ACC112 (cell line): ENCODE results near the gene DEAF1.
"Not testable (repeated sequence)": the region's sequence is repeated elsewhere in the genome, so short reads cannot be mapped to it uniquely, and the experiment has no call there.

ENCODE experiments used
- H2AFZ ChIP-seq: fragments of 200-600 bp; sonication (generic); one replicate; pipeline ENCODE4 v1.6.0; 2017; ENCODE audit warnings: antibody characterized with exemption, low read length; ENCODE audit not compliant: unreplicated experiment
- H3K27ac ChIP-seq: fragments of 200-600 bp; sonication (generic); 2 replicates; pipeline ENCODE4 v1.5.1; 2014; ENCODE audit warnings: low read depth, mild to moderate bottlenecking, antibody characterized with exemption, low read length, moderate library complexity
- H3K27me3 ChIP-seq: fragments of 200-600 bp; sonication (generic); 2 replicates; pipeline ENCODE4 v1.6.1; 2014; ENCODE audit warnings: mild to moderate bottlenecking, antibody characterized with exemption, low read length, moderate library complexity, mixed read lengths; ENCODE audit not compliant: insufficient read depth
- H3K36me3 ChIP-seq: fragments of 200-600 bp; sonication (generic); 2 replicates; pipeline ENCODE4 v1.6.1; 2016; ENCODE audit warnings: mild to moderate bottlenecking, antibody characterized with exemption, low read length, moderate library complexity, mixed read lengths; ENCODE audit not compliant: insufficient read depth
- H3K4me1 ChIP-seq: fragments of 200-600 bp; sonication (generic); one replicate; pipeline ENCODE4 v1.6.1; 2016; ENCODE audit warnings: low read length, mixed read lengths; ENCODE audit not compliant: insufficient read depth, unreplicated experiment, control insufficient read depth
- H3K4me3 ChIP-seq: fragments of 200-600 bp; sonication (generic); 2 replicates; pipeline ENCODE4 v1.5.1; 2014; ENCODE audit warnings: mild to moderate bottlenecking, low read depth, low read length
- H3K79me2 ChIP-seq: fragments of 200-600 bp; sonication (generic); one replicate; pipeline ENCODE4 v1.6.0; 2016; ENCODE audit warnings: low read length; ENCODE audit not compliant: control insufficient read depth, unreplicated experiment, insufficient read depth

The DEAF1 gene, protein sequence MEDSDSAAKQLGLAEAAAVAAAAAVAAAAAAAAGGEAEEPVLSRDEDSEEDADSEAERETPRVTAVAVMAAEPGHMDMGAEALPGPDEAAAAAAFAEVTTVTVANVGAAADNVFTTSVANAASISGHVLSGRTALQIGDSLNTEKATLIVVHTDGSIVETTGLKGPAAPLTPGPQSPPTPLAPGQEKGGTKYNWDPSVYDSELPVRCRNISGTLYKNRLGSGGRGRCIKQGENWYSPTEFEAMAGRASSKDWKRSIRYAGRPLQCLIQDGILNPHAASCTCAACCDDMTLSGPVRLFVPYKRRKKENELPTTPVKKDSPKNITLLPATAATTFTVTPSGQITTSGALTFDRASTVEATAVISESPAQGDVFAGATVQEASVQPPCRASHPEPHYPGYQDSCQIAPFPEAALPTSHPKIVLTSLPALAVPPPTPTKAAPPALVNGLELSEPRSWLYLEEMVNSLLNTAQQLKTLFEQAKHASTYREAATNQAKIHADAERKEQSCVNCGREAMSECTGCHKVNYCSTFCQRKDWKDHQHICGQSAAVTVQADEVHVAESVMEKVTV

GRCh38 chr11:694563-695287 lies at the start of gene DEAF1:
Gene DEAF1 (minus strand): TSS chr11:695222. CDS start chr11:695047, 175 bp downstream.
- Histone ChIP-seq H3K27me3 (no peaks in the 10 kb centered on the region), H2AFZ (peak within 1 kb of the TSS; percentile 67), H3K36me3 (peaks cover 1% of the 10 kb centered on the region; the same call in 1 of the 2 replicates), H3K4me3 (peak within 1 kb of the TSS; percentile 76), H3K4me1 (peaks cover 24% of the 10 kb centered on the region), H3K27ac (peak within 1 kb of the TSS; percentile 96), H3K79me2 (peaks cover 47% of the 10 kb centered on the region)

DNA sequence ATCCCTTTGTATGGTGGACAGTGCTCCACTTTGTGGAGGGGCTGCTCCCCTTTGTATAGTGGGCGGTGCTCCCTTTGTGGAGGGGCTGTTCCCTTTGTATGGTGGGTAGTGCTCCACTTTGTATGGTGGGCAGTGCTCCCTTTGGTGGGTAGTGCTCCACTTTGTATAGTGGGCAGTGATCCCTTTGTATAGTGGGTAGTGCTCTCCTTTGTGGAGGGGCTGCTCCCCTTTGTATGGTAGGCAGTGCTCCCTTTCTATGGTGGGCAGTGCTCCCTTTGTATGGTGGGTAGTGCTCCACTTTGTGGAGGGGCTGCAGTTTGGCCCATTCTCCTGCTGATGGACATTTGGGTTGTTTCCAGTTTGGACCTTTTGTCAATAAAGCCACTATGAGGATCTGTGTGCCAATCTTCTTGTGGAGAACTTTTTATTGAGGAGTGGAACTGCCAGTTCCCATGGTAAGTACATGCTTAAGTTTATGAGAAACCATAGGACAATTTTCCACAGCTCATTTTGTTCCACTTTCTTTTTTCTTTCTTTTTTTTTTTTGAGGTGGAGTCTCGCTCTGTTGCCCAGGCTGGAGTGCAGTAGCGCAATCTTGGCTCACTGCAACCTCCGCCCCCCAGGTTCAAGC lies 47.7 kb upstream of the DEAF1 start:
- H3K36me3 ChIP-seq: no peaks in the 10 kb centered on the region
- H3K27ac ChIP-seq: no peak overlapping the region
- H3K27me3 ChIP-seq: no peaks in the 10 kb centered on the region
- H3K4me3 ChIP-seq: no peak overlapping the region
- no peaks in the 10 kb centered on the region for H3K4me1 ChIP-seq
- no peak overlapping the region for H2AFZ ChIP-seq
- H3K79me2 ChIP-seq: peaks cover 8% of the 10 kb centered on the region

GRCh38 chr11:742156-742546 lies 47.1 kb upstream of the DEAF1 start:
- no peak overlapping the region for H2AFZ ChIP-seq
- no peak overlapping the region for H3K27ac ChIP-seq
- no peaks in the 10 kb centered on the region for H3K36me3 ChIP-seq
- H3K4me3 ChIP-seq: no peak overlapping the region
- H3K27me3 ChIP-seq: no peaks in the 10 kb centered on the region
- no peaks in the 10 kb centered on the region for H3K4me1 ChIP-seq
- peaks cover 4% of the 10 kb centered on the region for H3K79me2 ChIP-seq

DNA sequence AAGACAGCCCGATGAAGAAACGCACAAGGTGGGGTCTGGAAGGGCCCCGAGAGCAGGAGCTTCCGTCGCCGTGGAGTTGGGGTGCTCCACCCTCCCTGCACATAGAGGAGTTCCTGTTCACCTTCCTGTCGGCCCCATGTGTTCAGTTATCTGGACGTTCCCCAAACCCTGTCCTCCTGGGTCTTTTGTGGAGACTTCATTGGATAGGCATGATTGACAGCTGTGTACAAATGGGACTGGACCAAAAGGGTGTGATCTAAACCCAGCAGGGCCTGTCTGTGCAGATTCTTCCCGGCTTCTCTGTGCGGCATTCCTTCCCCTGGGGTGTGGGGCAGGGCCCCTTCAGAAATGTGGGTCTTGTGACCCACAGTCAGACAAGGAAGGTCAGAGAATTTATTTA lies 42.9 kb upstream of the DEAF1 start:
- H3K79me2 ChIP-seq, H3K4me1 ChIP-seq, H3K36me3 ChIP-seq, H3K27me3 ChIP-seq, H2AFZ ChIP-seq, H3K27ac ChIP-seq, H3K4me3 ChIP-seq: not testable (repeated sequence)

DNA sequence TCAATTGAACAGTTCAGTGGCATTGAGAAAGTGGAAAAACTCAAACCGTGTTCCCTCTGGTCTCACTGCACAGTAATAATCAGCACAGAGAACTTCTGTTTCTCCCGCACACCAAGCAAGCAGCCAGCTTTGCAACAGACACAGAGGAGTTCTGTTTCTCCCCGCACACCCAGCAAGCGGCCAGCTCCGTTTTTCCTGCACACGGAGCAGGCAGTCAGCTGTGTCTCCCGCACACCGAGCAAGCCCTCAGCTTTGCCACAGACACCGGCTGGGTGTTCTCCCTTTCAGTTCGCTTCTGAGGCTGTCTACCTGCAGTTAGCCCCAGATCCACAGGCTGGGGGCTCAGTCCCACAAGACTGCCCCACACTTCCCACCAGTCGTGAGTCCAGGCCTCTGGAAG lies 42.3 kb upstream of the DEAF1 start:
- no peaks in the 10 kb centered on the region for H3K79me2 ChIP-seq
- no peak overlapping the region for H3K27ac ChIP-seq
- no peaks in the 10 kb centered on the region for H3K27me3 ChIP-seq
- no peaks in the 10 kb centered on the region for H3K36me3 ChIP-seq
- H2AFZ ChIP-seq: no peak overlapping the region
- no peak overlapping the region for H3K4me3 ChIP-seq
- no peaks in the 10 kb centered on the region for H3K4me1 ChIP-seq

GRCh38 chr11:734541-734940 lies 39.5 kb upstream of the DEAF1 start:
- H3K4me1 ChIP-seq, H3K4me3 ChIP-seq, H2AFZ ChIP-seq, H3K27me3 ChIP-seq, H3K27ac ChIP-seq, H3K36me3 ChIP-seq, H3K79me2 ChIP-seq: not testable (repeated sequence)

DNA sequence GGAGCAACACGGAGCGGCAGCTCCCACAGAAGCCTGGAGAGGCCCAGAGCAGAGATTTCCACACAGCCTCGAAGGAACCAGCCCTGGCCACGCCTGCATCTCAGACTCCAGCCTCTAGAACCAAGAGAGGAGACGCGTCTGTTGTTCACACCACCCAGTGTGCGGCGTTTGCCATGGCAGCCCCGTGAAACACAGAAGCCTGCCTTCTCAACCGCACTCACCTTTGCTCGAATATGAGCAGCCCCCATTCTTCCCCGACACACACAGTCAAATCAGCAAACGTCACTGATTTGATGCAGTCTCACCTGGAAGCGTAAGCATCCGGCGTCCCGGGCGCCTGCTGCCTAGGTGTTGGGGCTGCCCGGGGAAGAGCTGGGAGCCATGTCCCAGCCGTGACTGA lies 38.0 kb upstream of the DEAF1 start:
- Histone ChIP-seq H2AFZ (no peak overlapping the region), H3K27me3 (no peaks in the 10 kb centered on the region), H3K79me2 (no peaks in the 10 kb centered on the region), H3K36me3 (no peaks in the 10 kb centered on the region), H3K4me3 (no peak overlapping the region), H3K4me1 (peaks cover 12% of the 10 kb centered on the region), H3K27ac (no peak overlapping the region)

DNA sequence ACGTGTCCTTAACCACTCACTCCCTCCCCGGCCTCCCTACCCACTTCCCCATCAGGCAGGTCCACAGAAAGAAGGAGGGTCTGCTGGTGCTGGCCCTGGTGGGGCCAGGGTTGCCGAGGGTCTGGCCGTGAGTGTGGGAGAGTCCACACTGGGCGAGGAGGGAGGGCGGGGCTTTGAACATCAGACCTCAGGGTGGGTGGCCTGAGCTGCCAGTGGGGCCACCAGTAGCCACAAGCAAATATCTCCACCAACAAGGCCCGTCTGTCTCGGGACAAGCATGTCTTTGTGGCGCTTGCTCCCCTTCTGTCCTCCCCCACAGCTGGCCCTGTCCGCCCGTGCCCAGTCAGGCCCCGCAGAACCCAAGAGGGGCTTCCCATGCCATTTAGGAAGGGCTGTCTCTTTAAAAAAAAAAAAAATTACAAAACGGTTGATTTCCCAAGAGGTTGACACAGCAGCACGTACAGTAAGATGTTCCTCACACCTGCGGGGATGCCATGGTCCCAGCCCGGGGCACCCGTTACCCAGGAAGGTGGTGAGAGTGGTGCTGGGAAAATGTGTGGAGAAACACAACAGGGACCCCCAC lies 34.6 kb upstream of the DEAF1 start:
- peaks cover 28% of the 10 kb centered on the region for H3K4me1 ChIP-seq
- H2AFZ ChIP-seq: no peak overlapping the region
- H3K27me3 ChIP-seq: no peaks in the 10 kb centered on the region
- H3K4me3 ChIP-seq: no peak overlapping the region
- H3K36me3 ChIP-seq: no peaks in the 10 kb centered on the region
- no peak overlapping the region for H3K27ac ChIP-seq
- no peaks in the 10 kb centered on the region for H3K79me2 ChIP-seq

DNA sequence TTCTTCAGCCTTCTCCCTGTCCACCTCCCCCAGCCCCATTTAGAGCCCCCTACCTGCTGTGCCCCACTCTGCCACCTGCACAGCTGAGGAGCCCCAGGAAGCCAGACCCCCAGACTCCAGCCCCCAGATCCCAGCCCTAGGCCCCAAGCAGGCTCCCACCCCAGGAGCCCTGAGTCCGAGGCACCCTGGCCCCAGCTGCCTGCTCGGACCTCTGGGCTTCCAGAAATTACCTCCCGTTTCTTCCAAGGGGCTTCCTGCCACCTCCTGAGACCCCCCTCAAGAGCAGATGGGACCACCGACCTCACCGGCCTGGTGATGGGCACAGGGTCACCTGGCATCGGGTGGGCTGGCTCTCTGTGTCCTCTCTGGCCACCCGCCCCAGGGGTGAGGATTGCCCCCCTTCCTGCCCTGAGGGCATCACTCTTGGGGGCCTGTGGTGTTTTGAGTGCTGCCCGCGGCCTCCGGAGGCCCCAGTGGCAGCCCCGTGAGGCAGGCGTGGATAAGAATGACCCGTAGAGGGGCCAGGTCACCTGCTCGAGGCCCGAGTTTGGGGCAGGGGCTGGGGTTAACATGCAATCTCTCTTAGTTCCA lies 34.0 kb upstream of the DEAF1 start:
- Histone ChIP-seq H3K27ac (no peak overlapping the region), H3K36me3 (no peaks in the 10 kb centered on the region), H3K79me2 (no peaks in the 10 kb centered on the region), H3K4me3 (no peak overlapping the region), H2AFZ (no peak overlapping the region), H3K4me1 (peaks cover 28% of the 10 kb centered on the region), H3K27me3 (no peaks in the 10 kb centered on the region)
